Caco-2 (cell line): ENCODE data around the gene RFC1. TPM values are rescaled to one million over a fixed set of nuclear protein-coding genes. Genes with fewer than 3 reads are reported as not detected.
"Not testable (repeated sequence)": the region's sequence is repeated elsewhere in the genome, so short reads cannot be mapped to it uniquely, and the experiment has no call there.

Experiments
- BruUV-seq: library from RNA; stranded (reverse); fragments of 400-500 nt; replicated peaks from 2 replicates; lab custom pipeline; 2021; lab: Mats Ljungman, UMichigan
- CTCF ChIA-PET: fragments of 300-600 bp; sonication (Branson Sonifier 250); formaldehyde crosslinking; loops from one replicate; lab custom pipeline; 2022; ENCODE audit warnings: antibody characterized with exemption; lab: Charles Lee
- POLR2A ChIA-PET: fragments of 300-600 bp; sonication (Branson Sonifier 250); formaldehyde crosslinking; loops from one replicate; lab custom pipeline; 2022; ENCODE audit warnings: antibody characterized with exemption; lab: Charles Lee
- DNase-seq, 2 experiments: peaks; one replicate each; pipeline versions ENCODE4 v3.0.0 to v3.0.0-alpha.2; 2020 to 2022
- H3K27me3 ChIP-seq: replicated peaks from 2 replicates; pipeline ENCODE4 v1.6.0; 2011; ENCODE audit warnings: low read length; ENCODE audit not compliant: control insufficient read depth, insufficient read depth
- H3K36me3 ChIP-seq: 2 replicates; pipeline ENCODE4 v1.5.1; 2011; ENCODE audit warnings: low read length; ENCODE audit not compliant: control insufficient read depth, insufficient read depth
- H3K4me1 ChIP-seq: fragments of 250-450 bp; sonication (Bioruptor Pico); 2 replicates; pipeline ENCODE4 v1.5.1; 2020; ENCODE audit warnings: mild to moderate bottlenecking
- H3K4me3 ChIP-seq: 2 replicates; pipeline ENCODE4 v1.5.1; 2011; ENCODE audit warnings: low read depth, mild to moderate bottlenecking, control low read depth, low read length
- H3K9me3 ChIP-seq: fragments of 250-450 bp; sonication (Bioruptor Pico); 2 replicates; pipeline ENCODE4 v1.5.1; 2020; ENCODE audit warnings: mild to moderate bottlenecking, moderate library complexity
- H3K27ac Mint-ChIP-seq: one replicate; pipeline ENCODE4 v1.8.0; 2022; ENCODE audit warnings: mixed read lengths; ENCODE audit not compliant: unreplicated experiment
- H3K27me3 Mint-ChIP-seq: one replicate; pipeline ENCODE4 v1.8.0; 2022; ENCODE audit warnings: mixed read lengths; ENCODE audit not compliant: insufficient read depth, unreplicated experiment
- H3K36me3 Mint-ChIP-seq: one replicate; pipeline ENCODE4 v1.8.0; 2022; ENCODE audit warnings: mild to moderate bottlenecking, mixed read lengths; ENCODE audit not compliant: insufficient read depth, unreplicated experiment
- H3K4me1 Mint-ChIP-seq: one replicate; pipeline ENCODE4 v1.8.0; 2022; ENCODE audit warnings: low read depth, mixed read lengths; ENCODE audit not compliant: unreplicated experiment
- H3K4me3 Mint-ChIP-seq: one replicate; pipeline ENCODE4 v1.8.0; 2022; ENCODE audit warnings: mild to moderate bottlenecking, moderate library complexity, mixed read lengths; ENCODE audit not compliant: unreplicated experiment
- H3K9me3 Mint-ChIP-seq: one replicate; pipeline ENCODE4 v1.8.0; 2022; ENCODE audit warnings: mixed read lengths; ENCODE audit not compliant: unreplicated experiment
- CTCF ChIP-seq, 2 experiments: fragments of 200-600 bp in 1 of 2; IDR thresholded peaks; 1 replicate in 1 of 2; 2 replicates in 1 of 2; pipeline versions ENCODE4 v1.5.1 to v1.8.0; 2011 to 2022; ENCODE audit warnings: antibody characterized with exemption in 1 of 2, control low read depth in 1 of 2, inconsistent platforms in 1 of 2, low read depth in 1 of 2, low read length in 1 of 2, mild to moderate bottlenecking in 1 of 2, moderate library complexity in 1 of 2; ENCODE audit not compliant: insufficient read depth in 1 of 2, severe bottlenecking in 1 of 2, unreplicated experiment in 1 of 2
- intact Hi-C: fragments of 100-400 bp; cut with micrococcal nuclease; formaldehyde crosslinking; loops from one replicate; pipeline ENCODE4 v1.10.0; 2022; ENCODE audit not compliant: unreplicated experiment
- total RNA-seq: library from RNA; stranded (reverse); gene quantifications from 2 replicates; pipeline ENCODE4 v1.2.3, GENCODE V29; 2022

RFC1 gene
- total RNA-seq, 1 experiment from 2014 or later, result 63.4 TPM

GRCh38 chr4:39383690-39384089 is 17.5 kb upstream of the RFC1 start:
- ChIA-PET POLR2A (no interaction called here), CTCF (no interaction called here)
- no peaks in the 10 kb centered on the region for H3K36me3 ChIP-seq
- H3K9me3 Mint-ChIP-seq, result peaks cover 16% of the 10 kb centered on the region
- H3K9me3 ChIP-seq, result no peaks in the 10 kb centered on the region
- DNase-seq, result peak in 1 of 2 experiments; percentile 14
- no peak overlapping the region for H3K27ac Mint-ChIP-seq
- H3K4me1 ChIP-seq, result no peaks in the 10 kb centered on the region
- H3K36me3 Mint-ChIP-seq, result no peaks in the 10 kb centered on the region
- H3K4me3 ChIP-seq, result no peak overlapping the region
- no peaks in the 10 kb centered on the region for H3K27me3 Mint-ChIP-seq
- no peaks in the 10 kb centered on the region for H3K4me1 Mint-ChIP-seq
- no peak overlapping the region for H3K4me3 Mint-ChIP-seq
- BruUV-seq, result no TSS peak
- TF ChIP-seq CTCF (IDR thresholded peaks at IDR 0.05; ENCODE audit: insufficient read depth in 1 of 2, low read depth in 1 of 2, low read length in 1 of 2, severe bottlenecking in 1 of 2, unreplicated experiment in 1 of 2), result peak in 1 of 2 experiments; percentile 11
- H3K27me3 ChIP-seq, result no peaks in the 10 kb centered on the region
- intact Hi-C loops, result no loop called here

GRCh38 chr4:39375478-39375877 is 9.3 kb upstream of the RFC1 start:
- Mint-ChIP-seq H3K4me3 (no peak overlapping the region), H3K9me3 (peaks cover 27% of the 10 kb centered on the region), H3K36me3 (no peaks in the 10 kb centered on the region), H3K27me3 (no peaks in the 10 kb centered on the region), H3K27ac (no peak overlapping the region), H3K4me1 (no peaks in the 10 kb centered on the region)
- no peaks in the 10 kb centered on the region for H3K27me3 ChIP-seq
- TF ChIP-seq CTCF (IDR thresholded peaks at IDR 0.05; ENCODE audit: insufficient read depth in 1 of 2, low read depth in 1 of 2, low read length in 1 of 2, severe bottlenecking in 1 of 2, unreplicated experiment in 1 of 2), result no peak
- no peaks in the 10 kb centered on the region for H3K36me3 ChIP-seq
- H3K4me1 ChIP-seq, result no peaks in the 10 kb centered on the region
- no TSS peak for BruUV-seq
- CTCF ChIA-PET, result no interaction called here
- H3K9me3 ChIP-seq, result peaks cover 14% of the 10 kb centered on the region
- DNase-seq, result no peak
- intact Hi-C loops, result no loop called here
- H3K4me3 ChIP-seq, result no peak overlapping the region
- POLR2A ChIA-PET, result no interaction called here

GRCh38 chr4:39371209-39371608 is 5.0 kb upstream of the RFC1 start:
- H3K27me3 Mint-ChIP-seq, H3K27me3 ChIP-seq, H3K4me3 Mint-ChIP-seq, H3K4me1 Mint-ChIP-seq, DNase-seq, H3K4me3 ChIP-seq, H3K27ac Mint-ChIP-seq, intact Hi-C loops, POLR2A ChIA-PET, H3K36me3 ChIP-seq, H3K36me3 Mint-ChIP-seq, BruUV-seq, H3K4me1 ChIP-seq, CTCF ChIA-PET: not testable (repeated sequence)
- H3K9me3 Mint-ChIP-seq, result peaks cover 11% of the 10 kb centered on the region
- peaks cover 14% of the 10 kb centered on the region for H3K9me3 ChIP-seq

GRCh38 chr4:39369301-39369700 is 3.1 kb upstream of the RFC1 start:
- CTCF ChIA-PET, result no interaction called here
- no peak overlapping the region for H3K4me3 ChIP-seq
- H3K4me1 ChIP-seq, result peaks cover 3% of the 10 kb centered on the region; the same call in 1 of the 2 replicates
- BruUV-seq, result no TSS peak
- peaks cover 14% of the 10 kb centered on the region for H3K9me3 ChIP-seq
- Mint-ChIP-seq H3K27me3 (no peaks in the 10 kb centered on the region), H3K27ac (no peak overlapping the region), H3K36me3 (peaks cover 17% of the 10 kb centered on the region), H3K9me3 (peaks cover 11% of the 10 kb centered on the region), H3K4me3 (no peak overlapping the region), H3K4me1 (peaks cover 3% of the 10 kb centered on the region)
- POLR2A ChIA-PET, result no interaction called here
- no peaks in the 10 kb centered on the region for H3K36me3 ChIP-seq
- TF ChIP-seq CTCF (IDR thresholded peaks at IDR 0.05; ENCODE audit: insufficient read depth in 1 of 2, low read depth in 1 of 2, low read length in 1 of 2, severe bottlenecking in 1 of 2, unreplicated experiment in 1 of 2), result no peak
- DNase-seq, result no peak
- H3K27me3 ChIP-seq, result no peaks in the 10 kb centered on the region
- intact Hi-C loops, result loop anchor here (5.0 kb wide), 3 partner anchors 38 to 83 kb away; partner anchors contain the start of gene KLB
